T-cell (primary cell): ENCODE results near the gene TAF1C. TPM values are rescaled to one million over a fixed set of nuclear protein-coding genes. Genes with fewer than 3 reads are reported as not detected.

Experiments used
- ATAC-seq, 4 experiments: fragments of 200-7000 bp in 3 of 4; fragments of 150-1000 bp in 1 of 4; cut with Tn5 transposase; replicated peaks in 1 of 4; 1 replicate in 3 of 4; 2 replicates in 1 of 4; pipeline ENCODE4 v1.10.0; 2021; ENCODE audit warnings: moderate library complexity in 3 of 4, mild to moderate bottlenecking in 2 of 4, moderate number of reproducible peaks in 1 of 4
- CTCF ChIA-PET, 2 donors: fragments of 300-600 bp; sonication (Branson Sonifier 250); formaldehyde crosslinking; loops; one replicate each; lab custom pipeline; 2022; ENCODE audit warnings: antibody characterized with exemption in 2 of 2; lab: Charles Lee
- POLR2A ChIA-PET, 2 donors: fragments of 300-600 bp; sonication (Branson Sonifier 250); formaldehyde crosslinking; loops; one replicate each; lab custom pipeline; 2022; ENCODE audit warnings: antibody characterized with exemption in 2 of 2; lab: Charles Lee
- DNase-seq, 35 experiments: peaks; one replicate each; pipeline versions ENCODE4 v3.0.0 to v3.0.0-alpha.2; 2013 to 2023
- H3K27ac ChIP-seq: one replicate; pipeline ENCODE4 v1.5.1; 2013; ENCODE audit warnings: low read length
- H3K27me3 ChIP-seq, 2 experiments: replicated peaks in 1 of 2; 1 replicate in 1 of 2; 2 replicates in 1 of 2; pipeline versions ENCODE4 v1.6.1 to v1.7.0; 2013; ENCODE audit warnings: low read length in 1 of 2, mixed read lengths in 1 of 2; ENCODE audit not compliant: control insufficient read depth in 2 of 2, insufficient read depth in 2 of 2; ENCODE audit errors: extremely low read depth in 1 of 2
- H3K36me3 ChIP-seq, 2 donors: 1 replicate in 1 of 2; 2 replicates in 1 of 2; pipeline versions ENCODE4 v1.6.1 to v1.7.0; 2013; ENCODE audit warnings: low read length in 1 of 2; ENCODE audit not compliant: control insufficient read depth in 2 of 2, insufficient read depth in 1 of 2; ENCODE audit errors: extremely low read depth in 1 of 2
- H3K4me1 ChIP-seq, 2 experiments: 1 replicate in 1 of 2; 2 replicates in 1 of 2; pipeline versions ENCODE4 v1.6.1 to v1.7.0; 2013; ENCODE audit warnings: low read length in 2 of 2, mixed read lengths in 1 of 2; ENCODE audit not compliant: insufficient read depth in 2 of 2, control insufficient read depth in 1 of 2; ENCODE audit errors: extremely low read depth in 1 of 2
- H3K4me3 ChIP-seq, 2 donors: 1 replicate in 1 of 2; 2 replicates in 1 of 2; pipeline versions ENCODE4 v1.5.1 to v1.7.0; 2013; ENCODE audit warnings: mild to moderate bottlenecking in 2 of 2, low read length in 1 of 2, moderate library complexity in 1 of 2; ENCODE audit not compliant: control insufficient read depth in 1 of 2; ENCODE audit errors: extremely low read depth in 1 of 2
- H3K9me3 ChIP-seq: 2 replicates; pipeline ENCODE4 v1.7.0; 2013
- H3K27ac Mint-ChIP-seq, 2 donors: one replicate each; pipeline ENCODE4 v1.8.0; 2020 to 2021; ENCODE audit warnings: mild to moderate bottlenecking in 2 of 2, mixed read lengths in 2 of 2
- H3K27me3 Mint-ChIP-seq, 2 donors: one replicate each; pipeline ENCODE4 v1.8.0; 2021 to 2022; ENCODE audit warnings: mixed read lengths in 2 of 2
- H3K36me3 Mint-ChIP-seq: one replicate; pipeline ENCODE4 v1.8.0; 2021; ENCODE audit warnings: mixed read lengths
- H3K4me1 Mint-ChIP-seq, 3 donors: one replicate each; pipeline ENCODE4 v1.8.0; 2020 to 2022; ENCODE audit warnings: mixed read lengths in 3 of 3, mild to moderate bottlenecking in 1 of 3
- H3K4me3 Mint-ChIP-seq, 3 donors: one replicate each; pipeline ENCODE4 v1.8.0; 2020 to 2022; ENCODE audit warnings: mild to moderate bottlenecking in 3 of 3, mixed read lengths in 3 of 3, moderate library complexity in 3 of 3
- H3K9me3 Mint-ChIP-seq, 3 donors: one replicate each; pipeline ENCODE4 v1.8.0; 2020 to 2022; ENCODE audit warnings: mixed read lengths in 3 of 3
- WGBS: methylation state at CpG from one replicate; pipeline ENCODE4 v1.1.5; 2013; ENCODE audit warnings: missing lambda C conversion rate; ENCODE audit not compliant: insufficient coverage; 5-methylcytosine and 5-hydroxymethylcytosine counted together
- total RNA-seq, 35 experiments: library from RNA in 6 of 35; stranded (reverse) in 6 of 35; fragments of 120-200 nt in 1 of 35; gene quantifications; one replicate each; pipeline versions ENCODE4 v1.2.1 to v1.2.4 and lab custom pipeline; 2013 to 2026

Gene TAF1C
- total RNA-seq, 5 donors from 2014 or later (not counting 1 experiment from before 2014, with no cell fraction given) = 81.9 to 97.6 (median 92.8) TPM

GRCh38 chr16:84194470-84195200 is 7.8 kb upstream of the TAF1C start:
- Mint-ChIP-seq H3K36me3 (no peaks in the 10 kb centered on the region), H3K27me3 (peaks cover 0 to 3% of the 10 kb centered on the region in 2 donors), H3K9me3 (no peaks in the 10 kb centered on the region), H3K4me1 (peaks cover 17 to 21% (median 17%) of the 10 kb centered on the region in 3 donors), H3K4me3 (peak overlapping the region; percentile 45 to 71 (median 54)), H3K27ac (peak overlapping the region; percentile 63 to 70)
- ChIA-PET CTCF (interaction anchor here in 1 of 2 donors (0.7 kb wide), 1 partner anchor 626 kb away, joined by 3 read pairs; no protein-coding TSS in a partner anchor), POLR2A (no interaction called here)
- H3K27me3 ChIP-seq = peaks cover 2 to 13% of the 10 kb centered on the region in 2 experiments
- H3K4me3 ChIP-seq = peak overlapping the region in 1 of 2 donors; percentile 0
- H3K4me1 ChIP-seq = peaks cover 8 to 22% of the 10 kb centered on the region in 2 experiments
- no peak overlapping the region for H3K27ac ChIP-seq
- no peaks in the 10 kb centered on the region for H3K9me3 ChIP-seq
- ATAC-seq = peak; percentile 73 to 86 (median 81)
- no peaks in the 10 kb centered on the region for H3K36me3 ChIP-seq
- WGBS = 58% methylated on average over 29 of the region's 34 CpGs
- peak in 30 of 35 experiments; percentile 15 to 62 (median 38) for DNase-seq

- no peak overlapping the region for H3K27ac ChIP-seq
These were observed 7.2 kb upstream of the TAF1C start for GRCh38 chr16:84194018-84194417.

GRCh38 chr16:84193480-84193879 is 6.6 kb upstream of the TAF1C start:
- Mint-ChIP-seq H3K36me3 (no peaks in the 10 kb centered on the region), H3K4me1 (peaks cover 17 to 21% (median 17%) of the 10 kb centered on the region in 3 donors), H3K9me3 (no peaks in the 10 kb centered on the region), H3K27ac (peak overlapping the region; percentile 63 to 70), H3K4me3 (peak overlapping the region; percentile 45 to 71 (median 54)), H3K27me3 (peaks cover 0 to 3% of the 10 kb centered on the region in 2 donors)
- no peaks in the 10 kb centered on the region for H3K36me3 ChIP-seq
- CTCF ChIA-PET = no interaction called here
- DNase-seq = peak in 9 of 35 experiments; percentile 5 to 37 (median 16)
- H3K4me3 ChIP-seq = no peak overlapping the region
- no peaks in the 10 kb centered on the region for H3K9me3 ChIP-seq
- H3K27me3 ChIP-seq = peaks cover 0 to 8% of the 10 kb centered on the region in 2 experiments
- H3K4me1 ChIP-seq = peaks cover 8 to 22% of the 10 kb centered on the region in 2 experiments
- H3K27ac ChIP-seq = peak overlapping the region; percentile 27
- ATAC-seq = peak in 3 of 4 experiments; percentile 11 to 78 (median 31)
- POLR2A ChIA-PET = no interaction called here
- 46% methylated on average over 2 of the region's 7 CpGs for WGBS

More at GRCh38 chr16:84194018-84194417, 7.2 kb upstream of the TAF1C start:
- Mint-ChIP-seq H3K36me3 (no peaks in the 10 kb centered on the region), H3K27ac (peak overlapping the region; percentile 63 to 70), H3K27me3 (peaks cover 0 to 3% of the 10 kb centered on the region in 2 donors), H3K9me3 (no peaks in the 10 kb centered on the region), H3K4me3 (peak overlapping the region; percentile 45 to 71 (median 54)), H3K4me1 (peaks cover 17 to 21% (median 17%) of the 10 kb centered on the region in 3 donors)
- no peaks in the 10 kb centered on the region for H3K9me3 ChIP-seq
- ChIA-PET CTCF (no interaction called here), POLR2A (no interaction called here)
- WGBS = 83% methylated on average over 11 of the region's 11 CpGs
- DNase-seq = no peak
- peak overlapping the region in 1 of 2 donors; percentile 0 for H3K4me3 ChIP-seq
- no peaks in the 10 kb centered on the region for H3K36me3 ChIP-seq
- H3K27me3 ChIP-seq = peaks cover 1 to 11% of the 10 kb centered on the region in 2 experiments
- peaks cover 8 to 22% of the 10 kb centered on the region in 2 experiments for H3K4me1 ChIP-seq
- ATAC-seq = peak in 2 of 4 experiments; percentile 15 to 19

GRCh38 chr16:84191466-84191865 is 4.6 kb upstream of the TAF1C start:
- Mint-ChIP-seq H3K4me3 (no peak overlapping the region), H3K4me1 (peaks cover 22 to 25% (median 23%) of the 10 kb centered on the region in 3 donors), H3K9me3 (no peaks in the 10 kb centered on the region), H3K27ac (no peak overlapping the region), H3K36me3 (no peaks in the 10 kb centered on the region), H3K27me3 (no peaks in the 10 kb centered on the region)
- CTCF ChIA-PET = no interaction called here
- Histone ChIP-seq H3K9me3 (no peaks in the 10 kb centered on the region), H3K4me1 (peaks cover 8 to 28% of the 10 kb centered on the region in 2 experiments), H3K27me3 (no peaks in the 10 kb centered on the region), H3K4me3 (no peak overlapping the region), H3K36me3 (no peaks in the 10 kb centered on the region), H3K27ac (no peak overlapping the region)
- WGBS = 92% methylated on average over 10 of the region's 16 CpGs
- ATAC-seq (no peak), DNase-seq (no peak)
- POLR2A ChIA-PET = no interaction called here

GRCh38 chr16:84190731-84191388 is 4.0 kb upstream of the TAF1C start, which contains the start of gene ADAD2:
Gene ADAD2, plus strand, starts transcription at chr16:84191157. Its CDS starts 74 bp downstream, at chr16:84191231.
- Mint-ChIP-seq H3K27me3 (no peaks in the 10 kb centered on the region), H3K4me3 (no peak within 1 kb of the TSS), H3K4me1 (peaks cover 27 to 30% (median 28%) of the 10 kb centered on the region in 3 donors), H3K36me3 (no peaks in the 10 kb centered on the region), H3K9me3 (no peaks in the 10 kb centered on the region), H3K27ac (no peak within 1 kb of the TSS)
- ChIA-PET POLR2A (no interaction called here), CTCF (no interaction called here)
- Histone ChIP-seq H3K4me1 (peaks cover 9 to 34% of the 10 kb centered on the region in 2 experiments), H3K27me3 (no peaks in the 10 kb centered on the region), H3K36me3 (no peaks in the 10 kb centered on the region), H3K4me3 (no peak within 1 kb of the TSS), H3K27ac (no peak within 1 kb of the TSS), H3K9me3 (no peaks in the 10 kb centered on the region)
- ATAC-seq = no peak
- 94% methylated on average over 47 of the region's 47 CpGs for WGBS
- DNase-seq = no peak

GRCh38 chr16:84184775-84185174 is 2.1 kb downstream of the TAF1C start:
- peaks cover 15 to 47% of the 10 kb centered on the region in 2 donors for H3K36me3 ChIP-seq
- DNase-seq = no peak
- 94% methylated on average over 10 of the region's 10 CpGs for WGBS
- no peak overlapping the region for H3K27ac ChIP-seq
- H3K27ac Mint-ChIP-seq = peak overlapping the region in 1 of 2 donors; percentile 28
- peaks cover 3 to 27% of the 10 kb centered on the region in 2 experiments for H3K4me1 ChIP-seq
- H3K4me1 Mint-ChIP-seq = peaks cover 25 to 30% (median 28%) of the 10 kb centered on the region in 3 donors
- ATAC-seq = no peak
- H3K27me3 ChIP-seq = no peaks in the 10 kb centered on the region
- POLR2A ChIA-PET = no interaction called here
- H3K9me3 ChIP-seq = no peaks in the 10 kb centered on the region
- H3K27me3 Mint-ChIP-seq = no peaks in the 10 kb centered on the region
- H3K36me3 Mint-ChIP-seq = peaks cover 16% of the 10 kb centered on the region
- H3K4me3 ChIP-seq = no peak overlapping the region
- no peaks in the 10 kb centered on the region for H3K9me3 Mint-ChIP-seq
- CTCF ChIA-PET = no interaction called here
- peak overlapping the region; percentile 92 to 96 (median 93) for H3K4me3 Mint-ChIP-seq
